MM.1S (cell line): ENCODE measurements around the gene STRADA.

Source experiments
- DNase-seq: peaks from one replicate; pipeline ENCODE4 v3.0.0-alpha.2; 2015
- H2AFZ ChIP-seq: fragments of 300-600 bp; sonication (generic); 2 replicates; pipeline ENCODE4 v1.6.0; 2016; ENCODE audit warnings: antibody characterized with exemption, low read length
- H3F3A ChIP-seq: fragments of 300-600 bp; sonication (generic); 2 replicates; pipeline ENCODE4 v1.6.1; 2016; ENCODE audit warnings: mild to moderate bottlenecking, antibody characterized with exemption, low read length, moderate library complexity, mixed read lengths; ENCODE audit not compliant: insufficient read depth
- H3K27ac ChIP-seq: fragments of 300-600 bp; sonication (generic); 2 replicates; pipeline ENCODE4 v1.5.1; 2016; ENCODE audit warnings: mild to moderate bottlenecking, low read length
- H3K27me3 ChIP-seq: fragments of 300-600 bp; sonication (generic); replicated peaks from 2 replicates; pipeline ENCODE4 v1.6.0; 2016; ENCODE audit warnings: low read length; ENCODE audit not compliant: insufficient read depth
- H3K36me3 ChIP-seq: fragments of 300-600 bp; sonication (generic); replicated peaks from 2 replicates; pipeline ENCODE4 v1.6.1; 2016; ENCODE audit warnings: mild to moderate bottlenecking, low read length, mixed read lengths; ENCODE audit not compliant: insufficient read depth
- H3K4me1 ChIP-seq: fragments of 300-600 bp; sonication (generic); 2 replicates; pipeline ENCODE4 v1.6.1; 2016; ENCODE audit warnings: low read length, mixed read lengths
- H3K4me2 ChIP-seq: fragments of 300-600 bp; sonication (generic); 2 replicates; pipeline ENCODE4 v1.6.0; 2016; ENCODE audit warnings: low read depth, low read length
- H3K4me3 ChIP-seq: fragments of 300-600 bp; sonication (generic); 2 replicates; pipeline ENCODE4 v1.5.1; 2016; ENCODE audit warnings: low read length, mixed read lengths
- H3K79me2 ChIP-seq: fragments of 300-600 bp; sonication (generic); 2 replicates; pipeline ENCODE4 v1.6.1; 2016; ENCODE audit warnings: mixed run types, low read length, mixed read lengths
- H3K9ac ChIP-seq: fragments of 300-600 bp; sonication (generic); 2 replicates; pipeline ENCODE4 v1.6.1; 2016; ENCODE audit warnings: low read length, mixed read lengths
- H3K9me2 ChIP-seq: fragments of 300-600 bp; sonication (generic); replicated peaks from 2 replicates; pipeline ENCODE4 v1.6.1; 2016; ENCODE audit warnings: mild to moderate bottlenecking, low read length, mixed read lengths; ENCODE audit not compliant: insufficient read depth
- H3K9me3 ChIP-seq: fragments of 300-600 bp; sonication (generic); replicated peaks from 2 replicates; pipeline ENCODE4 v1.6.1; 2016; ENCODE audit warnings: mild to moderate bottlenecking, low read length, mixed read lengths; ENCODE audit not compliant: insufficient read depth
- H4K20me1 ChIP-seq: fragments of 300-600 bp; sonication (generic); 2 replicates; pipeline ENCODE4 v1.6.1; 2016; ENCODE audit warnings: mild to moderate bottlenecking, low read length, moderate library complexity, mixed read lengths; ENCODE audit not compliant: insufficient read depth
- EZH2 ChIP-seq: fragments of 300-600 bp; sonication (generic); optimal IDR thresholded peaks from 2 replicates; pipeline ENCODE3; 2017; ENCODE audit warnings: low read depth, mild to moderate bottlenecking, antibody characterized with exemption, low read length, mixed read lengths
- EZH2phosphoT487 ChIP-seq: fragments of 300-600 bp; sonication (generic); IDR thresholded peaks from 2 replicates; pipeline ENCODE4 v1.6.1; 2018; ENCODE audit warnings: antibody characterized with exemption, low read length
- TF ChIP-seq, protein P1 (sequence below): fragments of 300-600 bp; sonication (generic); IDR thresholded peaks from 2 replicates; pipeline ENCODE4 v1.5.1; 2016; ENCODE audit warnings: antibody characterized with exemption, low read length, mixed read lengths

STRADA gene

DNA sequence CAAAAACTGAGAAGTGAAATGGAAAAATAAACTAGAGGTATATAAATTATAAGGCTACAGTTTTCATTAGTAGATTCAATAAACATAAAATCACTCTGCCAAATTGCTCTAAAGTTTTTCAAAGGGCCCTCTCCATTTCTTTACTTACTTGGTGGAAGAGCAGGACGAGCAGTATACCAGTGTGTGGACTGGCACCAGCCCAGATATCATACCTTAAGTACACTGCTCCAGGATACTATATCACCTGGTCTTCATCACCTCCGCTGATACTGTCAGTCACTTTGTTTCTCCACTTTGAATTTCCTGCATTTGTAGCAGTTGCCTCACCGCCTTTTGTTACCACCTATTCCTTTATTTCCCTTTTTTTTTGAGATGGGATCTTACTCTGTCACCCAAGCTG, 81.7 kb downstream of the STRADA start:
- no peak for DNase-seq
- no peak overlapping the region for H3K4me2 ChIP-seq
- no peaks in the 10 kb centered on the region; the same call in 1 of the 2 replicates for H3K36me3 ChIP-seq
- H3K4me1 ChIP-seq: no peaks in the 10 kb centered on the region
- TF ChIP-seq, protein P1, sequence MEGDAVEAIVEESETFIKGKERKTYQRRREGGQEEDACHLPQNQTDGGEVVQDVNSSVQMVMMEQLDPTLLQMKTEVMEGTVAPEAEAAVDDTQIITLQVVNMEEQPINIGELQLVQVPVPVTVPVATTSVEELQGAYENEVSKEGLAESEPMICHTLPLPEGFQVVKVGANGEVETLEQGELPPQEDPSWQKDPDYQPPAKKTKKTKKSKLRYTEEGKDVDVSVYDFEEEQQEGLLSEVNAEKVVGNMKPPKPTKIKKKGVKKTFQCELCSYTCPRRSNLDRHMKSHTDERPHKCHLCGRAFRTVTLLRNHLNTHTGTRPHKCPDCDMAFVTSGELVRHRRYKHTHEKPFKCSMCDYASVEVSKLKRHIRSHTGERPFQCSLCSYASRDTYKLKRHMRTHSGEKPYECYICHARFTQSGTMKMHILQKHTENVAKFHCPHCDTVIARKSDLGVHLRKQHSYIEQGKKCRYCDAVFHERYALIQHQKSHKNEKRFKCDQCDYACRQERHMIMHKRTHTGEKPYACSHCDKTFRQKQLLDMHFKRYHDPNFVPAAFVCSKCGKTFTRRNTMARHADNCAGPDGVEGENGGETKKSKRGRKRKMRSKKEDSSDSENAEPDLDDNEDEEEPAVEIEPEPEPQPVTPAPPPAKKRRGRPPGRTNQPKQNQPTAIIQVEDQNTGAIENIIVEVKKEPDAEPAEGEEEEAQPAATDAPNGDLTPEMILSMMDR: no peak
- TF ChIP-seq EZH2: no peak
- no peak for TF ChIP-seq EZH2phosphoT487
- no peaks in the 10 kb centered on the region for H4K20me1 ChIP-seq
- no peak overlapping the region for H3K27ac ChIP-seq
- no peaks in the 10 kb centered on the region for H3K79me2 ChIP-seq
- no peaks in the 10 kb centered on the region for H3K9me2 ChIP-seq
- H3K27me3 ChIP-seq: no peaks in the 10 kb centered on the region
- H3K9me3 ChIP-seq: no peaks in the 10 kb centered on the region
- H3K4me3 ChIP-seq: no peak overlapping the region
- H3F3A ChIP-seq: no peaks in the 10 kb centered on the region
- H3K9ac ChIP-seq: no peak overlapping the region
- H2AFZ ChIP-seq: no peak overlapping the region

GRCh38 chr17:63658366-63658765, 83.2 kb downstream of the STRADA start:
- Histone ChIP-seq H3K27ac (no peak overlapping the region), H3K9me3 (no peaks in the 10 kb centered on the region), H3K9ac (no peak overlapping the region), H2AFZ (no peak overlapping the region), H3K4me3 (no peak overlapping the region), H3K79me2 (no peaks in the 10 kb centered on the region), H3K27me3 (no peaks in the 10 kb centered on the region), H3K4me1 (no peaks in the 10 kb centered on the region), H3K9me2 (no peaks in the 10 kb centered on the region), H4K20me1 (no peaks in the 10 kb centered on the region), H3K4me2 (no peak overlapping the region), H3F3A (no peaks in the 10 kb centered on the region), H3K36me3 (no peaks in the 10 kb centered on the region)
- DNase-seq: no peak
- no peak for TF ChIP-seq EZH2phosphoT487
- TF ChIP-seq, protein P1: no peak
- no peak for TF ChIP-seq EZH2

DNA sequence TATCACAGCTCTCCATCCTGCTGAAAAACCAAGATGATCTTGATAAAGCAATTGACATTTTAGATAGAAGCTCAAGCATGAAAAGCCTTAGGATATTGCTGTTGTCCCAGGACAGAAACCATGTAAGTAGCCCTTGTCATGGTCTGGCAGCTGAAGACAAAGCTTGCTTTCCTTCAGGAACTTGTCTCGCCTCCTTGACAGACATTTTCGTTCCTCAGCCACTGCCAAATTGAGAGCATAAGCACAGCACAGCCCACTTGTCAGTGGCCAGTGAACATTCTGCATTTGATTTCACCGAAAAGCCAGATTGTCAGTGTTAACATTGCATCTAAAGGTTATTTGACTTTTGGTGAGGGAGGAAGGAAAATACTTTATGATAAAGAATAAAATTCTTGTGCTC, 83.8 kb downstream of the STRADA start:
- H3K9me3 ChIP-seq: no peaks in the 10 kb centered on the region
- no peaks in the 10 kb centered on the region for H3K36me3 ChIP-seq
- DNase-seq: no peak
- H3K4me3 ChIP-seq: no peak overlapping the region
- no peaks in the 10 kb centered on the region for H4K20me1 ChIP-seq
- H3K9ac ChIP-seq: no peak overlapping the region
- no peak overlapping the region for H2AFZ ChIP-seq
- H3K27me3 ChIP-seq: no peaks in the 10 kb centered on the region
- no peaks in the 10 kb centered on the region for H3K4me1 ChIP-seq
- no peak overlapping the region for H3K4me2 ChIP-seq
- TF ChIP-seq EZH2: no peak
- TF ChIP-seq EZH2phosphoT487: no peak
- TF ChIP-seq, protein P1: no peak
- H3K27ac ChIP-seq: no peak overlapping the region
- H3F3A ChIP-seq: no peaks in the 10 kb centered on the region
- no peaks in the 10 kb centered on the region for H3K9me2 ChIP-seq
- H3K79me2 ChIP-seq: no peaks in the 10 kb centered on the region
